ENCODE results near the gene HUS1.

DNA sequence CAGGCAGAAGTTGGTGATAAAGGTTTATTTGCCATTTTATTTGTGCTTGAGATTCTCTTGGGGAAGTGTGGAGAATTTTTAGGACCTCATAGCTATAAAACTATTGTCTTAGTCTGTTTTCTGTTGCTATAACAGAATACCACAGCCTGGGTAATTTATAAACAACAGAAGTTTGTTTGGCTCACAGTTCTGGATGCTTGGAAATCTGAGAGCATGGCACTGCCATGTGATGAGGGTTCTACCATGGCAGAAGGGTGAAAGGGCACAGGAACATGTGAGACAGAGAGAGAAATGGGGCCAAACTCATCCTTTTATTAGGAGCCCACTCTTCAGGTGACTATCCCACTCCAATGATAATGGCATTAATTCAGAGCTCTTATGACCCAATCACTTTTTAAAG is 37.2 kb upstream of the HUS1 start:
- TF ChIP-seq, protein P1, sequence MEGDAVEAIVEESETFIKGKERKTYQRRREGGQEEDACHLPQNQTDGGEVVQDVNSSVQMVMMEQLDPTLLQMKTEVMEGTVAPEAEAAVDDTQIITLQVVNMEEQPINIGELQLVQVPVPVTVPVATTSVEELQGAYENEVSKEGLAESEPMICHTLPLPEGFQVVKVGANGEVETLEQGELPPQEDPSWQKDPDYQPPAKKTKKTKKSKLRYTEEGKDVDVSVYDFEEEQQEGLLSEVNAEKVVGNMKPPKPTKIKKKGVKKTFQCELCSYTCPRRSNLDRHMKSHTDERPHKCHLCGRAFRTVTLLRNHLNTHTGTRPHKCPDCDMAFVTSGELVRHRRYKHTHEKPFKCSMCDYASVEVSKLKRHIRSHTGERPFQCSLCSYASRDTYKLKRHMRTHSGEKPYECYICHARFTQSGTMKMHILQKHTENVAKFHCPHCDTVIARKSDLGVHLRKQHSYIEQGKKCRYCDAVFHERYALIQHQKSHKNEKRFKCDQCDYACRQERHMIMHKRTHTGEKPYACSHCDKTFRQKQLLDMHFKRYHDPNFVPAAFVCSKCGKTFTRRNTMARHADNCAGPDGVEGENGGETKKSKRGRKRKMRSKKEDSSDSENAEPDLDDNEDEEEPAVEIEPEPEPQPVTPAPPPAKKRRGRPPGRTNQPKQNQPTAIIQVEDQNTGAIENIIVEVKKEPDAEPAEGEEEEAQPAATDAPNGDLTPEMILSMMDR (IDR thresholded peaks at IDR 0.05): no peak
- no peak for TF ChIP-seq POLR2A (IDR thresholded peaks at IDR 0.05)

Data from tibial nerve (tissue), 3 donors.